Astrocyte (in vitro differentiated cells and primary cell): Measurements from ENCODE around the gene TWF2.

Source experiments
- EZH2 ChIP-seq: IDR thresholded peaks from 2 replicates; pipeline ENCODE4 v1.6.1; 2012; ENCODE audit warnings: mild to moderate bottlenecking, low read length, inconsistent platforms; ENCODE audit not compliant: insufficient read depth
- TF ChIP-seq, protein P1 (sequence below): IDR thresholded peaks from 2 replicates; pipeline ENCODE4 v1.5.1; 2011; ENCODE audit warnings: low read depth, mild to moderate bottlenecking, inconsistent platforms, low read length, moderate library complexity; ENCODE audit not compliant: insufficient read depth

DNA sequence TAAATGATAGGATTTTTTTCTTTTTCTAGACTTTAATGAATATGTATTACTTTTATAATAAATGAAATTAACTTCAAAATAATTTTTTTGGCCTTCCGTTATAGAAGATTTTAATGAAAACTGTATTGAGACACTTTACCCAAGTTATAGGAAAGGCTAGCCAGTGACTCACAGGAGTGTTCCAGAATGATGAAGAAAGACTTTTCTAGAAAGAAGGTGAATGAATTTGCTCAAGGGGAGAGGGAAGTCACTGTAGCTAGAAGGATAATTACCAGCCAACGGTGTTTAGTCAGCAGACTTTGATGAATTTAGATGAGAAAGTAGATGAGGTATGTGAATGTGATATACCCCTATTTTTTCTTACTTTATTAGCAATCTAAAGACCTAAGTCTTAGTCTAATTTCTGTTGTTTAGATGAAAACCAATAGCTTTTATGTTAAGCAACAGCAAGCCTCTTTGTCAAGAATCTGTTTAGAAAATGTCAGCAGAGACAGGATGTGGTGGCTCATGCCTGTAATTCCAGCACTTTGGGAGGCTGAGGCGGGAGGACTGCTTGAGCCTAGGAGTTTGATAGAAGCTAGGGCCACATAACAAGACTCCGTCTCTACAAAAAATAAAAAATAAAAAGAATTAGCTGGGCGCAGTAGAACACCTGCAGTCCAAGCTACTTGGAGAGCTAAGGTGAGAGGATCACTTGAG lies 37.8 kb downstream of the TWF2 start:
- TF ChIP-seq, protein P1, sequence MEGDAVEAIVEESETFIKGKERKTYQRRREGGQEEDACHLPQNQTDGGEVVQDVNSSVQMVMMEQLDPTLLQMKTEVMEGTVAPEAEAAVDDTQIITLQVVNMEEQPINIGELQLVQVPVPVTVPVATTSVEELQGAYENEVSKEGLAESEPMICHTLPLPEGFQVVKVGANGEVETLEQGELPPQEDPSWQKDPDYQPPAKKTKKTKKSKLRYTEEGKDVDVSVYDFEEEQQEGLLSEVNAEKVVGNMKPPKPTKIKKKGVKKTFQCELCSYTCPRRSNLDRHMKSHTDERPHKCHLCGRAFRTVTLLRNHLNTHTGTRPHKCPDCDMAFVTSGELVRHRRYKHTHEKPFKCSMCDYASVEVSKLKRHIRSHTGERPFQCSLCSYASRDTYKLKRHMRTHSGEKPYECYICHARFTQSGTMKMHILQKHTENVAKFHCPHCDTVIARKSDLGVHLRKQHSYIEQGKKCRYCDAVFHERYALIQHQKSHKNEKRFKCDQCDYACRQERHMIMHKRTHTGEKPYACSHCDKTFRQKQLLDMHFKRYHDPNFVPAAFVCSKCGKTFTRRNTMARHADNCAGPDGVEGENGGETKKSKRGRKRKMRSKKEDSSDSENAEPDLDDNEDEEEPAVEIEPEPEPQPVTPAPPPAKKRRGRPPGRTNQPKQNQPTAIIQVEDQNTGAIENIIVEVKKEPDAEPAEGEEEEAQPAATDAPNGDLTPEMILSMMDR = no peak
- TF ChIP-seq EZH2 = no peak
